HG03025 (cell line): ENCODE data around the gene PCP4L1.
"Not testable (repeated sequence)": the region's sequence is repeated elsewhere in the genome, so short reads cannot be mapped to it uniquely, and the experiment has no call there.

Experiments
- ATAC-seq: cut with Tn5 transposase; IDR thresholded peaks from one replicate; pipeline ENCODE4 v1.9.1; 2021; ENCODE audit warnings: mild to moderate bottlenecking, moderate library complexity; ENCODE audit not compliant: unreplicated experiment, low FRiP score

PCP4L1 gene

DNA sequence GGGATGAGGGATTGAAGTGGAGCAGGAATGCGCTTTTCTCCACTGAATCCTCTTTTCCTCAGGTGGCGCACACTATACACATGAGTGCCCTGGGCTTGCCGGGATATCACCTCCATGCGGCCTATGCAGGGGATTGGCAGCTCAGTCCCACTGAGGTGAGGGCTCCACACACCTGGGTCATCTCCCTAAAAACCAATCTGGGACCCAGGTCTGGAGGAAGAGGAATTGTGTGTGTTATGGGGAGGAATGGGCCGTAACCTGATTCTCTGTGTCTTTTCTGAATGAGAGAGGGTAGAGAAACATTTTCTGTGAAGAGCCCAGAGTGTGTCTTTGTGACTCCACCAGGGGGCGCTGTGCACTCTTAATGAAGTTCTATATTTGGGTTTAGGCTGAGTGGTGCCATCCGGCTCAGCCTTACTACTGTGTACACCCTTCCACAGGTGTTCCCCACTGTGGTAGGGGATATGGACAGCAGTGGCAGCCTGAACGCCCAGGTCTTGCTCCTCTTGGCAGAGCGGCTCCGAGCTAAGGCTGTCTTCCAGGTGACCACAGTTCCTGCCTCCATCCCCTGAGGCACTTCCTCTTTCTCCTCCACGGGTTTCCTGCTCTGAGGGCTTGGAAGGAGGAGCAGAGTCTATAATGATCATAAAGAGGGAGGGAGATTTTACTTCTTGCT lies 31.2 kb upstream of the PCP4L1 start:
- no peak for ATAC-seq

DNA sequence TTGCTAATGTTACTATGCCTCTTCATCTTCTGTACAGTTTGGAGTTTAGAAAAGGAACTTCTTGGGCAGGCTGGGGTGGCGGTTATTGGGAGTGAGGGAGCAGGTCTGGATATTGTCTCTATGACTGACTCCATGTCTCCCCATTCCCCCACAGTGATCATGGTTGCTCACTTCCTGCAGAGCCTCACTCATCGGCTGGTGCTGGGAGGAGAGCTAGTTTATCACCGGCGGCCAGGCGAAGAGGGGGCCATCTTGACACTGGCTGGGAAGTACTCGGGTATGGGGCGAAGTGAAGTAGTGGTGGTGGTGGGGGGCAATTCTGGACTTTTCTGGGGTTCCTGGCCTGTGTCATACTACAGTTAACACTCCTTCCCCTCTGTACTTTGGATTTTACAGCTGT lies 30.5 kb upstream of the PCP4L1 start:
- ATAC-seq: no peak

DNA sequence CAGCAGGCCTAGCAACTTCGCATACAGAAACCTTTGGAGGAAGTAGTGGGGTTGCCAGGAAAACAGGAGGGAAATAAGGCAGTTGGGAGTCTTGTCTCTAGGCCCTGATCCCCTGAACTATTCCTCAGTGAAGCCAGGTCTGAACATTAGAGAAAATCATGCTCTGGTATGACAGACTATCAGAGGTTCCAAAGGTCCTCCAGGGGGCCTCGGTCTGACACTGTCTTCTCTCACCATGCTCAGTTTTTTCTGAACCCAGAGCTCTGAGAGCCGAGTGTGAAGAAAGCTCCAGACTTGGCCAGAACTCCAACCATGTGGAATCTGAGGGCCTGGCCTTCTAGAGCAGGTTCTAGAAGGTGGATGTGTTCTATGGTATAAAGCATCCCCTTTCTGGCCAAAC lies 28.6 kb upstream of the PCP4L1 start:
- ATAC-seq: no peak

GRCh38 chr1:161230762-161231161 lies 27.8 kb upstream of the PCP4L1 start:
- no peak for ATAC-seq

GRCh38 chr1:161233102-161233501 lies 25.4 kb upstream of the PCP4L1 start:
- ATAC-seq: no peak

- ATAC-seq: no peak
These were observed 22.4 kb upstream of the PCP4L1 start for GRCh38 chr1:161235957-161236775.

GRCh38 chr1:161238039-161238473 lies 20.5 kb upstream of the PCP4L1 start, which contains the start of gene NR1I3:
TSS of gene NR1I3 (minus strand) at chr1:161238203. CDS start at chr1:161236565, 1,638 bp downstream.
- no peak for ATAC-seq

- no peak for ATAC-seq
These were observed 16.9 kb upstream of the PCP4L1 start for GRCh38 chr1:161241682-161242081.

GRCh38 chr1:161242313-161242712 lies 16.2 kb upstream of the PCP4L1 start:
- ATAC-seq: no peak

DNA sequence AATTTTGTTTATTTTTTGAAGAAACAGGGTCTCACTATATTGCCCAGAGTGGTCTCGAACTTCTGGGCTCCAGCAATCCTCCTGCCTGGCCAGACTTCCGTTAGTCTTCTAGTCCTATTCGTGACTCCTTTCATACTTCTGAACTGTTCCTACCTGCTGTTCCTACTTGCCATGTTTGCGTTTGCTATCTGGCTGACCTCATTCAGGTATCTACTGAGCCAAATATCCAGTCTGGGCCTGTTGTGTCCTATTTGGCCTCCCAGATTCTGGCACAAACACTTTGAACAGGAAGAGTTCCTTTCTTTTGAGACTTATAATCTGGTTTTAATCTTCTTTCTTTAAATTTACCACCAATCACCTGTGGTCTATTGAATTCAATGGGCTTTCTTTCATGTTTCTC lies 13.7 kb upstream of the PCP4L1 start:
- no peak for ATAC-seq

GRCh38 chr1:161250100-161250499 lies 8.4 kb upstream of the PCP4L1 start:
- ATAC-seq: not testable (repeated sequence)

DNA sequence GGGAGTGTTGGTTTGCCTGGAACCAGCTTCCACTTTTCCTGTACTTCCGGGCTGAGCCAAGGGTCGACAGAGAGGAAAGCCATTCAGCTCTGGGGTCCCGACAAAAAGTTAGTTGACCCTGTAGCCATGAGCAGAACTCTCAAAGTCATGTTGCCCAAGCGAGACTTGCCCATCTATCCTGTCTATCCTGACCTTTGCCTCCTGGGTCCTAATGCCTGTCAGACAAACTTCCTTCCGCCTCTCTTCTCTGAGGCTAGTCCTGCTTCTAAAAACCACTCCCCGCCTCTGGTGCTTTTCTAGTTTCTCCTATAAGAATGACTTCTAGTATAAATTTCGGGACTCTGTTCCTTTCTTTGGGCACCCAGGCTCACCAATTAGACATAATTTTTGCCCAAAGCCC lies 7.7 kb upstream of the PCP4L1 start:
- no peak for ATAC-seq

DNA sequence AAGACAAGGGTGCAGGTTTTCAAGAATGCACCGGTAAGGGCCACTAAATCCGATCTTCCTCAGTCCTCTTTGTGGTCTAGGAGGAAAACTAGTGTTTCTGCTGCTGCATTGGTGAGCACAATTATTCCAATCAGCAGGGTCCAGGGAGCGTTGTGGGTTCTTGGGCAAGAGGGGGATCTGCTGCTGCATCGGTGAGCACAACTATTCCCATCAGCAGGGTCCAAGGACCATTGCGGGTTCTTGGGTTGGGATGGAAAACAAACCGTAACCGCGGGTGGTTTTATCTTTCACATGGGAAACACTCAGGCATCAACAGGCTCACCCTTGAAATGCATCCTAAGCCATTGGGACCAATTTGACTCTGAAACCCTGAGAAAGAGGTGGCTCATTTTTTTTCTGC lies 7.0 kb upstream of the PCP4L1 start:
- no peak for ATAC-seq

DNA sequence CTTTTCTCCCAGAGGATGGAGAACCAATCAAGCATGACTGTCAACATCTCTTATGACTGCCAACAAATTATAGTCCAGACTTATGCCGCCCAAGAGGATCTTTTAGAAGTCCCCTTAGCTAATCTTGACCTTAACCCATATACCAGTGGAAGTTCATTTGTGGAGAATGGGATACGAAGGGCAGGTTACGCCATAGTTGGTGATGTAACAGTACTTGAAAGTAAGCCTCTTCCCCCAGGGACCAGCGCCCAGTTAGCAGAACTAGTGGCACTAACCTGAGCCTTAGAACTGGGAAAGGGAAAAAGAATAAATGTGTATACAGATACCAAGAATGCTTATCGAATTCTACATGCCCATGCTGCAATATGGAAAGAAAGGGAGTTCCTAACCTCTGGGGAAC lies 3.2 kb upstream of the PCP4L1 start:
- ATAC-seq: not testable (repeated sequence)

- not testable (repeated sequence) for ATAC-seq
These were observed 2.5 kb upstream of the PCP4L1 start for GRCh38 chr1:161255955-161256520.

- not testable (repeated sequence) for ATAC-seq
These were observed 1.4 kb upstream of the PCP4L1 start for GRCh38 chr1:161257109-161257508.

GRCh38 chr1:161259345-161259702 lies 779 bp downstream of the PCP4L1 start:
- ATAC-seq: no peak

GRCh38 chr1:161259765-161260164 lies 1.2 kb downstream of the PCP4L1 start:
- ATAC-seq: no peak

GRCh38 chr1:161260376-161261260 lies 2.1 kb downstream of the PCP4L1 start:
- ATAC-seq: no peak
